ENCODE data around the gene TMOD2. TPM values are rescaled to one million over a fixed set of nuclear protein-coding genes. Genes with fewer than 3 reads are reported as not detected.

The TMOD2 gene
- total and polyA plus RNA-seq, 7 experiments from 2014 or later, result 1.4 to 17.1 (median 10.7) TPM

- Histone ChIP-seq H3K27me3 (ENCODE audit: control insufficient read depth in 2 of 2, insufficient read depth in 2 of 2, low read length in 2 of 2) (no peaks in the 10 kb centered on the region), H3K4me1 (ENCODE audit: control insufficient read depth in 2 of 2, insufficient read depth in 2 of 2, low read length in 2 of 2) (peaks cover 23% of the 10 kb centered on the region in 2 donors), H3K9me3 (ENCODE audit: control insufficient read depth in 2 of 3, low read length in 3 of 3) (no peaks in the 10 kb centered on the region), H3K4me3 (ENCODE audit: low read length) (peak overlapping the region; percentile 63), H3K27ac (ENCODE audit: low read depth, low read length) (peak overlapping the region; percentile 84), H3K36me3 (ENCODE audit: control insufficient read depth in 2 of 3, insufficient read depth in 3 of 3, low read length in 3 of 3) (no peaks in the 10 kb centered on the region)
- peaks cover 0 to 6% (median 0%) of the 10 kb centered on the region in 5 donors for H3K36me3 Mint-ChIP-seq
- H3K27me3 Mint-ChIP-seq, result peaks cover 0 to 10% (median 0%) of the 10 kb centered on the region in 5 donors
- POLR2A ChIA-PET, result interaction anchor here (0.6 to 3.2 kb wide), 9 partner anchors 9 to 441 kb away, joined by 3 to 44 read pairs (median 6); partner anchors contain the start of genes SCG3 and TMOD2
- no peak for ATAC-seq
- CTCF ChIA-PET, result interaction anchor here (0.6 to 4.4 kb wide), 6 partner anchors 9 to 889 kb away, joined by 3 to 36 read pairs (median 6); no protein-coding TSS in a partner anchor
- H3K4me3 Mint-ChIP-seq, result peak overlapping the region; percentile 80 to 94 (median 87)
- intact Hi-C loops (cut with micrococcal nuclease), result loop anchor here (5.0 to 10.0 kb wide), 9 partner anchors 56 to 1386 kb away; partner anchors contain the start of genes TMOD3 (in 2 of the 2), DMXL2 (in 1 of the 2), SCG3 (in 1 of the 2) and USP8 (in 1 of the 2)
- H3K4me1 Mint-ChIP-seq, result peaks cover 36 to 60% (median 52%) of the 10 kb centered on the region in 7 donors
- H3K9me3 Mint-ChIP-seq, result no peaks in the 10 kb centered on the region
- peak overlapping the region; percentile 86 to 97 (median 95) for H3K27ac Mint-ChIP-seq
- no peak for DNase-seq
Measured at GRCh38 chr15:51738553-51738952, 12.8 kb upstream of the TMOD2 start.

- intact Hi-C loops (cut with micrococcal nuclease), result loop anchor here (5.0 to 10.0 kb wide), 9 partner anchors 57 to 1387 kb away; partner anchors contain the start of genes TMOD3 (in 2 of the 2), DMXL2 (in 1 of the 2), SCG3 (in 1 of the 2) and USP8 (in 1 of the 2)
- POLR2A ChIA-PET, result interaction anchor here (0.6 to 3.1 kb wide), 4 partner anchors 8 to 91 kb away, joined by 3 to 14 read pairs (median 4); no protein-coding TSS in a partner anchor
- Mint-ChIP-seq H3K27me3 (peaks cover 0 to 17% (median 0%) of the 10 kb centered on the region in 5 donors), H3K27ac (peak overlapping the region in 8 of 9 donors; percentile 91 to 97 (median 95)), H3K4me3 (peak overlapping the region; percentile 3 to 91 (median 85)), H3K4me1 (peaks cover 31 to 55% (median 47%) of the 10 kb centered on the region in 7 donors), H3K36me3 (peaks cover 0 to 3% (median 0%) of the 10 kb centered on the region in 5 donors), H3K9me3 (no peaks in the 10 kb centered on the region)
- no peaks in the 10 kb centered on the region for H3K9me3 ChIP-seq (ENCODE audit: control insufficient read depth in 2 of 3, low read length in 3 of 3)
- no peak overlapping the region for H3K4me3 ChIP-seq (ENCODE audit: low read length)
- H3K36me3 ChIP-seq (ENCODE audit: control insufficient read depth in 2 of 3, insufficient read depth in 3 of 3, low read length in 3 of 3), result no peaks in the 10 kb centered on the region
- peak overlapping the region; percentile 84 for H3K27ac ChIP-seq (ENCODE audit: low read depth, low read length)
- CTCF ChIA-PET, result interaction anchor here (0.6 to 4.4 kb wide), 5 partner anchors 8 to 89 kb away, joined by 3 to 36 read pairs (median 6); no protein-coding TSS in a partner anchor
- ATAC-seq, result no peak
- H3K4me1 ChIP-seq (ENCODE audit: control insufficient read depth in 2 of 2, insufficient read depth in 2 of 2, low read length in 2 of 2), result peaks cover 20 to 23% of the 10 kb centered on the region in 2 donors
- no peaks in the 10 kb centered on the region for H3K27me3 ChIP-seq (ENCODE audit: control insufficient read depth in 2 of 2, insufficient read depth in 2 of 2, low read length in 2 of 2)
- DNase-seq, result no peak
Measured at GRCh38 chr15:51739061-51739712, 12.2 kb upstream of the TMOD2 start.

- ATAC-seq, result no peak
- H3K9me3 Mint-ChIP-seq, result peaks cover 0 to 4% (median 0%) of the 10 kb centered on the region in 11 donors
- ChIA-PET CTCF (interaction anchor here (1.2 kb wide), 1 partner anchor 12 kb away, joined by 4 read pairs; the partner anchor contains the start of gene LYSMD2), POLR2A (interaction anchor here (6.1 kb wide), 1 partner anchor 12 kb away, joined by 44 read pairs; the partner anchor contains the start of gene LYSMD2)
- no peak overlapping the region for H3K27ac ChIP-seq (ENCODE audit: low read depth, low read length)
- H3K27me3 ChIP-seq (ENCODE audit: control insufficient read depth in 2 of 2, insufficient read depth in 2 of 2, low read length in 2 of 2), result no peaks in the 10 kb centered on the region
- peaks cover 18 to 34% (median 30%) of the 10 kb centered on the region in 7 donors for H3K4me1 Mint-ChIP-seq
- H3K27me3 Mint-ChIP-seq, result peaks cover 0 to 69% (median 4%) of the 10 kb centered on the region in 5 donors
- H3K9me3 ChIP-seq (ENCODE audit: control insufficient read depth in 2 of 3, low read length in 3 of 3), result no peaks in the 10 kb centered on the region
- H3K4me3 Mint-ChIP-seq, result no peak overlapping the region
- no peak overlapping the region for H3K27ac Mint-ChIP-seq
- no peaks in the 10 kb centered on the region for H3K36me3 ChIP-seq (ENCODE audit: control insufficient read depth in 2 of 3, insufficient read depth in 3 of 3, low read length in 3 of 3)
- no peak for DNase-seq
- no peak overlapping the region for H3K4me3 ChIP-seq (ENCODE audit: low read length)
- peaks cover 0 to 10% of the 10 kb centered on the region in 2 donors for H3K4me1 ChIP-seq (ENCODE audit: control insufficient read depth in 2 of 2, insufficient read depth in 2 of 2, low read length in 2 of 2)
- intact Hi-C loops (cut with micrococcal nuclease), result no loop called here
- peaks cover 0 to 12% (median 0%) of the 10 kb centered on the region in 5 donors for H3K36me3 Mint-ChIP-seq
Measured at GRCh38 chr15:51749307-51749706, 2.1 kb upstream of the TMOD2 start.

- no peak for DNase-seq
- Mint-ChIP-seq H3K9me3 (peaks cover 0 to 4% (median 0%) of the 10 kb centered on the region in 11 donors), H3K36me3 (peaks cover 0 to 17% (median 0%) of the 10 kb centered on the region in 5 donors), H3K27ac (peak overlapping the region in 1 of 9 donors; percentile 81), H3K27me3 (peaks cover 0 to 62% (median 4%) of the 10 kb centered on the region in 5 donors), H3K4me1 (peaks cover 19 to 43% (median 38%) of the 10 kb centered on the region in 7 donors), H3K4me3 (peak overlapping the region; percentile 57 to 89 (median 86))
- no peak for ATAC-seq
- intact Hi-C loops (cut with micrococcal nuclease), result loop anchor here (2.0 kb wide), 2 partner anchors 13 to 27 kb away; partner anchors contain the start of gene LYSMD2 (in 1 of the 2)
- Histone ChIP-seq H3K27me3 (ENCODE audit: control insufficient read depth in 2 of 2, insufficient read depth in 2 of 2, low read length in 2 of 2) (no peaks in the 10 kb centered on the region), H3K4me1 (ENCODE audit: control insufficient read depth in 2 of 2, insufficient read depth in 2 of 2, low read length in 2 of 2) (peaks cover 0 to 10% of the 10 kb centered on the region in 2 donors), H3K27ac (ENCODE audit: low read depth, low read length) (no peak overlapping the region), H3K36me3 (ENCODE audit: control insufficient read depth in 2 of 3, insufficient read depth in 3 of 3, low read length in 3 of 3) (no peaks in the 10 kb centered on the region), H3K4me3 (ENCODE audit: low read length) (no peak overlapping the region), H3K9me3 (ENCODE audit: control insufficient read depth in 2 of 3, low read length in 3 of 3) (no peaks in the 10 kb centered on the region)
- ChIA-PET CTCF (no interaction called here), POLR2A (interaction anchor here (6.1 kb wide), 1 partner anchor 13 kb away, joined by 44 read pairs; the partner anchor contains the start of gene LYSMD2)
Measured at GRCh38 chr15:51750186-51750585, 1.2 kb upstream of the TMOD2 start.

GRCh38 chr15:51751697-51752683 is 593 bp downstream of the TMOD2 start:
- Histone ChIP-seq H3K4me3 (ENCODE audit: low read length) (peak overlapping the region; percentile 55), H3K36me3 (ENCODE audit: control insufficient read depth in 2 of 3, insufficient read depth in 3 of 3, low read length in 3 of 3) (no peaks in the 10 kb centered on the region), H3K9me3 (ENCODE audit: control insufficient read depth in 2 of 3, low read length in 3 of 3) (no peaks in the 10 kb centered on the region), H3K4me1 (ENCODE audit: control insufficient read depth in 2 of 2, insufficient read depth in 2 of 2, low read length in 2 of 2) (peaks cover 0 to 10% of the 10 kb centered on the region in 2 donors), H3K27me3 (ENCODE audit: control insufficient read depth in 2 of 2, insufficient read depth in 2 of 2, low read length in 2 of 2) (no peaks in the 10 kb centered on the region), H3K27ac (ENCODE audit: low read depth, low read length) (no peak overlapping the region)
- Mint-ChIP-seq H3K36me3 (peaks cover 0 to 18% (median 0%) of the 10 kb centered on the region in 5 donors), H3K4me3 (peak overlapping the region; percentile 73 to 91 (median 87)), H3K27me3 (peaks cover 0 to 55% (median 4%) of the 10 kb centered on the region in 5 donors), H3K27ac (peak overlapping the region in 5 of 9 donors; percentile 23 to 82 (median 46)), H3K9me3 (peaks cover 0 to 4% (median 0%) of the 10 kb centered on the region in 11 donors), H3K4me1 (peaks cover 24 to 55% (median 42%) of the 10 kb centered on the region in 7 donors)
- CTCF ChIA-PET, result interaction anchor here (1.3 to 1.7 kb wide), 2 partner anchors 25 to 102 kb away, joined by 5 to 6 read pairs; no protein-coding TSS in a partner anchor
- ATAC-seq, result peak; percentile 51
- no peak for DNase-seq
- intact Hi-C loops (cut with micrococcal nuclease), result loop anchor here (1.0 to 2.0 kb wide), 4 partner anchors 15 to 77 kb away; partner anchors contain the start of genes LYSMD2 (in 2 of the 2) and TMOD3 (in 1 of the 2)
- POLR2A ChIA-PET, result interaction anchor here (0.6 to 6.1 kb wide), 2 partner anchors 15 to 16 kb away, joined by 4 to 44 read pairs; partner anchors contain the start of gene LYSMD2

Measured in naive thymus-derived CD4-positive, alpha-beta T cell (primary cell).